Breast epithelium (tissue), 3 donors: Measurements from ENCODE around the gene PKHD1.

Experiments used
- CTCF ChIP-seq, 3 donors: fragments of 450-650 bp; IDR thresholded peaks; one replicate each; pipeline ENCODE4 v1.5.1; 2016 to 2017; ENCODE audit warnings: antibody characterized with exemption in 3 of 3, mild to moderate bottlenecking in 3 of 3, moderate library complexity in 3 of 3
- POLR2A ChIP-seq: fragments of 450-650 bp; IDR thresholded peaks from one replicate; pipeline ENCODE4 v1.6.1; 2016; ENCODE audit warnings: antibody characterized with exemption, mild to moderate bottlenecking, moderate library complexity
- POLR2AphosphoS5 ChIP-seq, 3 donors: sonication (generic); formaldehyde crosslinking; IDR thresholded peaks; one replicate each; pipeline ENCODE4 v1.6.1; 2017; ENCODE audit warnings: antibody characterized with exemption in 3 of 3

- TF ChIP-seq CTCF (IDR thresholded peaks at IDR 0.05) = no peak
- no peak for TF ChIP-seq POLR2AphosphoS5 (IDR thresholded peaks at IDR 0.05)
- no peak for TF ChIP-seq POLR2A
These were observed 375.5 kb downstream of the PKHD1 start for GRCh38 chr6:51711876-51712275.
